SKM-1 treated with dmso at 0.1 percent for 144 hours (cell line): Measurements from ENCODE around the gene RAF1.

Source experiments
- DNase-seq: peaks from one replicate; lab custom pipeline; 2025; ENCODE audit not compliant: unreplicated experiment; lab: John Stamatoyannopoulos, UW

The RAF1 gene

DNA sequence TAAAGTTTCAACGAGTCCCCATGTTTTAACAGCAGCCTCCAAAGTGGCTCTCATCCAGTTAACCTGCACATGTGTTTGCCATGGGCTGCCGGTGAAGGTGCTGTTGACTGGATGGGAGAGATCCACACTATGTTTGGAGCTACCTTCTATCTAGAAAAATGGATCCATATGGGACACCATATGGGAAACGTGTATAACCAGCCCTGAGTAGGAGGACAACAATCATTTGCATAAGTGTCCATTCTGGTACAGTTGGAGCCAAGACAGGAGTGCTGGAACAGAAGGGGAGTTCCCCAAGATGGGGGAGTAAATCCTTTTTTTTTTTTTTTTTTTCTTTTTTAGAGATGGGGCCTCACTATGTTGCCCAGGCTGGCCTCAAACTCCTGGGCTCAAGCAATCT, 70.4 kb downstream of the RAF1 start:
- DNase-seq = no peak

DNA sequence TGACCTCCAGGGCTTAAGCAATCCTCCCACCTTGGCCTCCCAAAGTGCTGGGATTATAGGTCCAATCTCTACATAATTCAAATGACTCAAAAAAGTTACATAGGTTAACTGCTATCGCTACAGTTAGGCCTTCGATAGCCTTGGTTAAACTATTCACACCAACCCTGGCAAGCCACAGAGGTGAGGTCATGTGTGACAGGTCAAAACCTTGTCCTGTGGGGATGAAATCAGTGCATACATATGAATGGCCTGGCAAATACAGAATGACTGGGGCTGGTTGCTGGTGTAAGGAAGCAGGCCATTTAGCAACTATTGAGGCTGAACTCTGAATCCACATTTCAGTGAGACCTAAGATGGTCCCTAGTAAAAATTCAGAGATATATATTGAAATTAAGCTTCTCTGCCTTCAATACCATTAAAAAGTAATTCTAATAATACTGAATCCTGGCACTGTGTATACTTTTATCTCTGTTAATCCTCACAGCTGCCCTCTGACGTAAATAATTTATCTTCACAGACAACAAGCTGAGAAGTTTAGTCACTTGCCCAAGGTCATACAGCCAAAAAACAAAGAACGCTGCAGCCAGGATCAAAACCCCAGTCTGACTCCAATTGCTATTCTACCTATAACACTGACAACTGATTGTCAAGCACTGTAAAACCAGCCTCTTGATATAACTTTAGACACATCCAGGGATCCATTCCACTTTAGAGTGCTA, 71.8 kb downstream of the RAF1 start:
- no peak for DNase-seq

DNA sequence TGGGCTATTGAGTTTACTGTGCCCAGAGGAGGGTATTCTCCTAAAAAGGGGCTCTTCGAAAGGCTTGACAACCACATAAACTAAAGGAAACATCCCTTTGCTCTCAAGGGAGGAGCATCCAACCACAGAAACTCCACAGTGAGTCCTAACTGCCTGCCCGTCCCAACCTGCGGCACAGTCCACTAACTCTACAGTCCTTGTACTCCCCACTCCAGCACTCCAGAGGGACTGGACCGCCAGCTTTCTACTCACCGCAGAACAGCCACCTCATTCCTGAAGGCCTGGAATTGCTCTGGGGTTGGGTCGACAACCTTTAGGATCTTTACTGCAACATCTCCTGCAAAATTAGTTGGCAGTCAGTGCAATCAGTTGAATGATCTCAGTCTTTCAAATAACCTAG, 72.5 kb downstream of the RAF1 start:
- no peak for DNase-seq

DNA sequence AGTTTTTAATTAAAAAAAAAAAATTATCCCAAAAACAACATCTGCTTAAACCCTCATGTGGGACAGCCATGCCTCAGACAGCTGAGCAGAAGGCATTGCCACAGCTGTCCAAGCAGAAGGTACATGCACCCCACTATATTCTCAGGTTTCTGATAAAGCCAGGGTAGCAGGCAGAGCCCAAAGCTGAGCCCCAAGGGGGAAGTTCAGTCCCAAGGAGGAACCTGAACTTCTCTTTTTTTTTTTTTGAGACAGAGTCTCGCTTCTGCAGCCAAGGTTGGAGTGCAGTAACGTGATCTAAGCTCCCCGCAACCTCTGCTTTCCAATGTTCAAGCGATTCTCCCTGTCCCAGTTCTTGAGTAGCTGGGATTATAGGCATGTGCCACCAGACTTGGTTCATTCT, 73.8 kb downstream of the RAF1 start:
- DNase-seq = peak; percentile 10

DNA sequence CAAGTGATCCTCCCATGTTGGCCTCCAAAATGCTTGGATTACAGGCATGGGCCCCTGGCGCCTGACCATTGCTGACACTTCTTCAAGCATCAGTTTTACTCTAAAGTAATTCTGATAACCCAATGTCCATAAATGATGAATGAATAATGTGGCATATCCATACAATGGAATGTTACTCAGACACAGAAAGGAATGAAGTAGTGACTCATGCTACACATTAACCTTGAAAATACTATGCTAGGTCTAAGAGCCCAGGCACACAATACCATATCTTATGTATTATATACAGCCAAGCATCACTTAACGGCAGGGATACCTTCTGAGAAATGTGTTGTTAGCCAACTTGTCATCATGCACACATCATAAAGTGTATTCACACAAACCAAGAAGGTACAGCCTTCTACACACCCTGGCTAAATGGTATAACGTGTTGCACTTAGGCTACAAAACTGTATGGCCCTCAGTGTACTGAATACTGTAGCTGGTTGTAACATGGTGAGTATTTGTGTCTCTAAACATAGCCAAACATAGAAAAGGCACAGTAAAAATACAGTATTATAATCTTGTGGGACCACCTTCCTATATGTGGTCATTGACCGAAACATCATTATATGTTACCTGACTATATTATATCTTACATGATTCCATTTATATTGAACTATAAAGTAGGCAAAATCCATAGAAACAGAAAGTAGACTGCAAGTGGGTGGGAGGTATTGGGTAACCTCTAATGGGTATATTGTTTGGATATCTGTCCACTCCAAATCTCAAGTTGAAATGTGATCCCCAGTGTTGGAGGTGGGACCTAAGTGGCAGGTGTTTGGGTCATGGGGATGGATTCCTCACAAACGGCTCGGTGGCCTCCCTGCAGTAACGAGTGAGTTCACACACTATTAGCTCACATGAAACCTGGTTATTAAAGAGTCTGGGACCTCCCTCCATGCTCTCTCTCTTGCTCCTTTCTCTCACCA, 75.6 kb downstream of the RAF1 start:
- no peak for DNase-seq

DNA sequence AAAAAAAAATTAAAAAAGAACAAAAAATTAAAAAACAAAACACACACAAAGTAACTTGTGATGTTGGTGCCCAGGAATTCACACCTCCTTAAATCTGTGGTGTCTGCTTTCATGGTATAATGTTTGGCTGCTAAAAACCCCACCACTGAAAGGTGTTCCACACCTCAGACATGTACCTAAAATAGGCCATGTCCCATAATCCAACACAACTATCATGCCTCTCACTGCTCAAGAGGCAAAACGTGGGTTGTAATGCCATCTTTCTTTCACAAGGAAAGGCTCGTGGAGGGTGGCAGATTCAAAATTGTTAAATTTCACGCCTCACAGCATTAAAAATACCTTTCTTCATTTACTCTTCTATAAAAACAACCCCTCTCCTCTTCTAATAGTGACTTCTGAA, 77.5 kb downstream of the RAF1 start:
- no peak for DNase-seq

DNA sequence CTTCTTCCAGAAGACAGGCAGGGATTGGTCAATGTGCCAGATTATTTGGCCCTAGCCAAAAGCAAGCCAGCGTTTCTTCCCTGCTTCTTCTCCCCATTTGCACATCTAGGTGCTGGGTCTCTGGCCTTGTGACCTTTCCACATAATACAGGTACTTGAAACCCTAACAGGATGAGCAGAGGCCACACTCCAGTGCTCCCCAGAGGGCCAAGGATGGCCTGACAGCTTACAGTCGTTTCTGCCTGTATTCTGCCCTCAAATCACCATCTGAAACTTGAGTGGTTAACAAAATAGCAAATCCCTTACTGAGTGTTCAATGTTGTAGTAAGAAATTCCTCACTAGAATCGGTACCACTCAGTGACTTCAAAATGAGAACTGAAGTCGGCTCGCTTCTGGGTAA, 77.9 kb downstream of the RAF1 start:
- DNase-seq = no peak

DNA sequence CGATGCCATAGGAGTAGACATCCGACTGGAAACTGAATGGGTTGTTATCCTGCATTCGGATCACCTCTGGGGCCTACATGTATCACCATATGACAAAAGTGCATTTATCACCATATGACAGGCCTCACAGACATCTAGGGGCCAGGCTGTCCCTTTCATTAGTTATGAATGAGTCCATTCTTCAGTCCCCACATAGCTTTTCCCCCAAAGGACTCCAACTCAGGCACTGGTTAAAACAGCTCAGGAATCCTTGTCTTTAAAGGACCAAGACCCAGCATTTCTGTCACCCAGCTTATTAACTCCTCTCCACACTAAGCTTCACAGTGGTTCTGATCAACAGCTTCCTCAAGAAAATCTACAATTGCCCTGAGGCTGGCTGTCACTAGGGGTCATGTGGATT, 78.7 kb downstream of the RAF1 start:
- no peak for DNase-seq

DNA sequence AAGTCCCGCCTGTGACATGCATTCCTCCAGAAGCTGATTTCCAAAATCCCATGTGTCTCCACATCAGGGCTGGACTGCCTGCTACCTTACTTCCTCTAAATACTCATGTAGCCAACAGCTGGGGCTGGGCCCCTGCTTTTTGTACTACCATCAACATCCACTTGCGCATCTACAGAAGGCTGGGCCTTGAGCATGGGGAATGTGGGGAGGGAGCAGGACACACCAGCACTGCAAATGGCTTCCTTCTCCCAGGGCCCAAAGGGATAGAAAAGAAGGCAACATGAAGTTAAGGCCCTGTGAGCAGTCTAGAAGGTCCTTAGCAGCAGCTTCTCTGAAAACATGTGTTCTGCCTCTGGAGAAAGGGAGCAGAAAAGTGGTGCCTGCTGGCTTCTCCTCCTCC, 79.8 kb downstream of the RAF1 start:
- no peak for DNase-seq

DNA sequence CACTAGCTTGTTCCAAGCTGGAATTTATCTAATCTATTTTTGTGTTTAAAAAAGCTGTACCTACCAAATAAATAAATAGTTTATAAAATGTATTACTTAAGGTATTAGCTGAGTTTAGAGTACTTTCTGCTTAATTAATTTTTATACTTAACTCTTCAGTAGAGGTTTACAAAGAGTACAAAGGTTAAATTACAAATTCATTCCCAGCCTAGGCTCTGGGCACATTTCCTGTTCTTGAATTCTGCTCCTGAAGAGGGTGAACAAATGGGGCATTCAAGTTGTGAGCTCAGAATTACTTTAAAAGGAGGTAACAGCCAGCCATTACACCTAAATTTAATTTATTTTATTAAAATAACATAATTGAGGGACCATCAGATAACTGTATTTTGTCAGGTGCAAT, 80.6 kb downstream of the RAF1 start:
- no peak for DNase-seq

DNA sequence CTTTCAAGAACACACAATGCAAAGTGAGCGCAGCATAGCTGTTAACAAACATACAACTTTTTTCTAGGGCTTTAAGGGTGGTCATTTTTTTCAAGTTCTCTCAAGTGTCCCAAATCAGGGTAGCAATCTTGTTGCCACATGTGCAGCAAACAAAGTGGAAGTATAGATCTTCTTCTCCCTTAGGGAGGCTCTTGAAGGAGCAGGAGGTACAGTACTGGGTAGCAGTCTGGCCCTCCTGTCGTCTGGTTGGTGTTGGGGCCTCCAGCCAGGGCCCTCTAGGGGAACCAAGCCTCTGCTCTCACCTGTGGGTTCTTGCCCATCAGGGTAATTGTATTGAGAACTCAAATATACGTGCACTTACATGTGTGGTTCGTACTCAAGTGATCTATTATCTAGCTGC, 81.2 kb downstream of the RAF1 start:
- DNase-seq = no peak

DNA sequence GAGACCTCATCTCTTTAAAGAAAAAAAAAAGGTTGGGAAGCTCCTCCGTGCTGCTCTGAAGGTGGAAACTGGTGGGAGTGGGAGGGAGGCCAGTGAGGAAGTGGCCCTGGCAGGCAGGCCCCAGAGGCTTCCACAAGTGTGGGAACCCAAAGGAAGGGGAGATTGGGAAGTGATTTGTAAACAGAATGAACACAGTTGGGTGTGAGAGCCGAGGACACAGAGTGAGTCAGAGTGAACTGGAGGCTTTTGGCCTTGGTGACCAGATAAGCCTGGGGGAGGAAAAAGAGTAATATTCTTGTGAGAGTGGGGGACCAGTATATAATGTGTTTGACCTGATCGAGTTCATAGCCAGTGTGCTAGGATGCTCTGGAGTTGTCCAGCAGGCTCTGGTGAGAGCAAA, 84.0 kb downstream of the RAF1 start:
- DNase-seq = no peak

DNA sequence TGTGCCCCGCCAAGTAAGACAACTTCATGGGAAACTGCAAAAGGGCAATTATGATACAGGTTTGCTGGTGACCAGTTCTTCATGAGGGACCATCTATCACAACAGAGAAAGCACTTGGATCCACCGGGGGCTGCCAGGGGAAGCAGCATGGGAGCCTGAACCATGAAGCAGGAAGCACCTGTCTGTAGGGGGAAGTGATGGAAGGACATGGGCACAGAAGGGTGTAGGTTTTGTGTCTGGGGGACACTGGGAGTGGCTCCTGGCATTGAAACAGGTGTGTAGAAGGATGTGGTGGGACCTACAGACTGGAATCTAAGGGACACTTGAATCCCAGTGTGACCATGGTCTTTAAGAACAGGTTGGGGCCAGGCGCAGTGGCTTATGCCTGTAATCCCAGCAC, 84.5 kb downstream of the RAF1 start:
- no peak for DNase-seq

DNA sequence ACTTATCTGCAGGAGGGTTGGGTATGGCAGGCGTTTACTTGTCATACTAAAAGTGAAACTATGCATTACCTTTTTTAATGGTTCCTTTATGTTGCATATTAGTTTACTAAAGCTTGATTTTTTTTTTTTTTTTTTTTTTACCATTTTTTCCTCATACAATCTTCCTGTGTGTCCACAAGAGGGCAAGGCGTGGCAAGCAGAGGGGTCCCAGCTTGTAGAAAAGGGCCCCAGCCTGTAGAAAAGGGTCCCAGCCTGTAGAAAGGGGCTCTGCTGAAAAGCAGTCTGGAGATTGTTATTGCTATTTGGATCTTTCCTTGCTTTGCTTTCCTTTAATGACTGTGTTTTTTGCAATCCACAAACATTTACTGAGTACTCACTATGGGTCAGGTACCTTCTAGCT, 85.2 kb downstream of the RAF1 start:
- DNase-seq = no peak

DNA sequence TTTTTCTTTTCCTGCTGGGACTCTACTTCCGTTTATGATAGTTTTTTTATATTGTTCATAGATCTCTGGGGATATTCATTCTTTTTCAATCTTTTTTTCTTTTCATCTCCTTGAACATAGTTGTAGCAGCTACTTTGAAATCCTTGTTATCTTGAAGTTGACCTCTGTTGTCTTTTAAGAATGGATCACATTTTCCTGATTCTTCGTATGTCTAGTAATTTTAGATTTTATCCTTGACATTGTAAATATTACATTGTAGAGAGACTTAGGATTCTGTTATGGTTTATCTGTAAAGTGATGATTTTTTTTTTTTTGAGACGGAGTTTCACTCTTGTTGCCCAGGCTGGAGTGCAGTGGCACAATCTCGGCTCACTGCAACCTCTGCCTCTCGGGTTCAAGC, 86.5 kb downstream of the RAF1 start:
- no peak for DNase-seq

DNA sequence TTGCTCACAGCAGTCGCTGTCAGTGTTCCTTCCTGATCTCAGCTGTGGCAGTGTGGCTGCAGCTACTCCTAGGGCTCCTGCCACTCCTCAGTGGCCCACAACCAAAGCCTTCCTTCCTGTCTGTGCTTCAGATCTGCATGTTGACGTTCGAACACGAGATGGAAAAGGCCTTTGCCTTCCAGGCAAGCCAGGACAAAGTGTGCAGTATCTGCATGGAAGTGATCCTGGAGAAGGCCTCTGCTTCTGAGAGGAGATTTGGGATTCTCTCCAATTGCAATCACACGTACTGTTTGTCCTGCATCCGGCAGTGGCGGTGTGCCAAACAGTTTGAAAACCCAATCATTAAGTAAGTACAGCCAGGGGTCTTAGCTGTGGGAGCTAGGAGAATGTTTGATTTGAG, 89.3 kb downstream of the RAF1 start:
- DNase-seq = no peak

DNA sequence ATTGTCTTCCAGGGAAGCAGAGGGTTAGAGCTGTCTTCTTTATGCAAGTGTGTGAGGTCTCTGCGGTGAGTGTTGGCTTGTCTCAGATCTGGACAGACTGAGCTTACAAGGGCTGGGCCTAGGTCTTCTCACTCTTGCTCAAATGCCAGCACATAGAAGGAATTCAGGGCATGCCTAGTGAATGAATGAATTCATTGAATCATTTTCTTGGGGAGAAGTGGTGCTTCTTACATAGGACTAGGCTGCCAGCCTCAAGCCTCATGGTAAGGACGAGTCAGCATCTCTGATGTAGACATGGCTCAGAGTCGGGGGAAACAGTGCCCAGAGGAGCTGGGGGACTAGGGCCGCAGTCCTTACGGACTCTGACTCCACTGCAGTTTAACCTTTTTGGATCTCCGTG, 89.8 kb downstream of the RAF1 start:
- no peak for DNase-seq

DNA sequence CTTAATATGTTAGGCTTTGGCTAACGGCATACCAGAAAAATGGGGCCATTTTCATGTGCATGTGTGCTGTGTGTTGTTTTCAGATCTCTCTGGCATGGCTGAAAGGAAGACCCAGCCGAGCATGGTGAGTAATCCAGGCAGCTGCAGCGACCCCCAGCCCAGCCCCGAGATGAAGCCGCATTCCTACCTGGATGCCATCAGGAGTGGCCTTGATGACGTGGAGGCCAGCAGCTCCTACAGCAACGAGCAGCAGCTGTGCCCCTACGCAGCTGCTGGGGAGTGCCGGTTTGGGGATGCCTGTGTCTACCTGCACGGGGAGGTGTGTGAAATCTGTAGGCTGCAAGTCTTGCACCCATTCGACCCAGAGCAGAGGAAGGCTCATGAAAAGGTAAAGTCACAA, 91.9 kb downstream of the RAF1 start:
- no peak for DNase-seq

DNA sequence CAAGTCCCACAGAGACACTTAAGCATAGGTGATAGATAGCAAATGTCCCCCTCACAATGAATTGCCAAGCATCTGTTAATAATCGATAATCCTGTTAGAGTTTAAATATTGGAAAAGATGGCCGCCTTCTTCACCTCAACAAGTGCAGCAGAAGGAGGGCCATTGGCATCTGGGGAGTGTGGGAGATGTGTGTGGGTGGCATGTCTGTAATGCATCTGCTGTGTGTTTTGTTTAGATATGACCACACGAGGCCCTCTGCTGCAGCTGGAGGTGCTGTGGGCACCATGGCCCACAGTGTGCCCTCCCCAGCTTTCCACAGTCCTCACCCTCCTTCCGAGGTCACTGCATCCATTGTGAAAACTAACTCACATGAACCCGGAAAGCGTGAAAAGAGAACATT, 94.1 kb downstream of the RAF1 start:
- DNase-seq = no peak

DNA sequence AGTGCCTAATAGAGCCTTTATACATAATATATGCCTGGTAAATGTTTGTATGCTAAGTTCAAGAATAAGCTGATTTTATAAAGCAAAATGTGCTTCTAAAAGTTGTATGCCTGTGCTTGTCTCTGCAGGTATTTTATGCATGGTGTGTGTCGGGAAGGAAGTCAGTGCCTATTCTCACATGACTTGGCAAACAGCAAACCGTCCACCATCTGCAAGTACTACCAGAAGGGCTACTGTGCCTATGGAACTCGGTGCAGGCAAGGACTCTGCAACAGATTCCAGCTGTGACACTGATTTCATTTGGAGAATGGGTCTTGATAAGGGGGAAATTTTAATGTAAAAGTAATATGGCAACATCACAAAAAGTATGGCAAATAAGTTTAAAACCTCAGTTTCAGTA, 95.2 kb downstream of the RAF1 start:
- no peak for DNase-seq

DNA sequence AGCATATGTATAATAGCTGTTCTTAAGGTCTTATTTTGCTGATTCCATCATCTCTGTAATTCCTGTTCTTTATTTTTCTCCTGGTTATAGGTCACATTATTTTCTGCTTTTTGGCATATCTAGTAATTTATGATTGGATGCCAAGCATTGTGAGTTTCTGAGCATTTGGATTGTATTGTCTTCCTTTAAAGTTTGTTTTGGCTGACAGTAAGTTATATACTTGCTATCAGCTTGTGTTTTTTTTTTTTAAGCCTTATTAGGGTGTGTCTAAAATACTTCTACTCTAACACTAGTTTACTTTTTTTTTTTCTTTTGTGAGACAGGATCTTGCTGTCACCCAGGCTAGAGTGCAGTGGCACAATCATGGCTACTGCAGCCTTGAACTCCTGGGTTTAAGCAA, 96.9 kb downstream of the RAF1 start:
- DNase-seq = no peak

DNA sequence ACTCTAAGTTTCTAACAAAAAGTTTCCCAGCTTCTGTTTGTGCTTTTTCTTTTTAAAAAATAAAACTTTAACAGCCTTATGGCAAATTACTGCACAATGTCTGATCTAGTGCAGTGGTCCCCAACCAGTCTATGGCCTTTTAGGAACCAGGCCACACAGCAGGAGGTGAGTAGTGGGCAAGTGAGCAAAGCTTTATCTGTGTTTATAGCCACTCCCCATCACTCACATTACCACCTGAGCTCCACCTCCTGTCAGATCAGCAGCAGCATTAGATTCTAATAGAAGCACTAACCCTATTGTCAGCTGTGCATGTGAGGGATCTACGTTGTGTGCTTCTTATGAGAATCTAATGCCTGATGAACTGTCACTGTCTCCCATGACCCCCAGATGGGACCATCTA, 101.5 kb downstream of the RAF1 start:
- DNase-seq = no peak

DNA sequence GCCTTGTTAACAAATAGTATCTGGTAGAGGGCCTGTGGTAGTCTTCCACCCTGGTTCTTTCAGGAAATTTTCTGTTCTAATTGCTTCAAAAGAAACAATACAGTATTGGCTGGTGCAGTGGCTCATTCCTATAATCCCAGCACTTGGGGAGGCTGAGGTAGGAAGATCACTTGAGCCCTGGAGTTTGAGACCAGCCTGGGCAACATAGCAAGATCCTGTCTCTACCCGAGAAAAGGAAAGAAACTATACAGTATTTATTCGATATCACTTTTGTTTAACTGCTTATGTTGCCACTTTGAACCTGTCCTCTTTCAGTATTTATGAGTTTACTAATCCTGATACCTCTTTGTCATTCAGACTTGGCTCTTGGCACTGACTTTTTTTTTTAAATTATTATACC, 102.5 kb downstream of the RAF1 start:
- no peak for DNase-seq
